Measurements from ENCODE around the gene RAMP3. TPM values are rescaled to one million over a fixed set of nuclear protein-coding genes. Genes with fewer than 3 reads are reported as not detected.

The RAMP3 gene
- total and polyA plus RNA-seq, 2 donors (not counting 1 experiment from before 2014, with no cell fraction given), result not detected

DNA sequence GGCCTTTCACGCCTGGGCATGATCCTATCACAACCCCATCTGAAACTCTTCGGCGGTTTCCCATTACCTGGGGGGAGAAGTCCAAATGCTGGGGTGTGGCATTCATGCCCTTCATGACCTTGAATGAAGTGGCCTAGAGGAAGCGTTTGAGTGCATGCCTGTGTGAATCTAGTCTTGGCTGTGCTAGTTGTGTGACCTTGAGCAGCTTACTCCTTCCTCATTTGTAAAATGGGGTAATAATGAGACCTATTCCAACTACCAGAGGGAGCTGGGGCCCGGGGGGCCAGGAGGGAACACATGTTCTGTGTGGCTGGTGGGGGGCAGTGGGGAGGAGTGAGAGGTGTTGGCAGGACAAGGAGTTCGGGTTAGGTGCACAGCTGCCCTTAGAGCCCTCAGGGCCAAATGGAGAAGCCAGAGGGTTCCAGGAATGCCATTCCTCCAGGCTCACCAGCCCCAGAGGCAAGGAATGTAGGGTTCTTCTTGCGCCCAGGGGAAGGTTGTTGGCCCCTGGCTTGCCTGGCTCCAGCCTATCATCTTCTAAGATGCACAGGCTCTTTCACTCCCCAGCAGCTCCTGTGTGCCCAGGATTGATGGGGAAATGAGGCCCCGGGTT is 24.8 kb upstream of the RAMP3 start:
- H3K4me2 ChIP-seq (replicated peaks; ENCODE audit: low read depth, low read length, poor library complexity, severe bottlenecking), result no peak overlapping the region
- ATAC-seq (ENCODE audit: low read depth) (no peak), DNase-seq (no peak)
- H3K4me1 ChIP-seq (ENCODE audit: control insufficient read depth in 2 of 2, insufficient read depth in 2 of 2, low read length in 2 of 2), result peaks cover 0 to 4% of the 10 kb centered on the region in 2 donors
- H3K36me3 ChIP-seq (replicated peaks in 1 of 2; ENCODE audit: control extremely low read depth in 1 of 2, control insufficient read depth in 1 of 2, extremely low read depth in 1 of 2, insufficient read depth in 2 of 2, low read length in 1 of 2), result no peaks in the 10 kb centered on the region
- peaks cover 0 to 3% (median 0%) of the 10 kb centered on the region in 4 experiments for H3K27me3 ChIP-seq (replicated peaks in 1 of 4; ENCODE audit: control extremely low read depth in 1 of 4, control insufficient read depth in 3 of 4, insufficient read depth in 4 of 4, low read length in 3 of 4)
- intact Hi-C loops (cut with micrococcal nuclease), result no loop called here
- WGBS (ENCODE audit: insufficient coverage), result 94% methylated on average over 5 of the region's 8 CpGs
- no peaks in the 10 kb centered on the region for H3K9me3 ChIP-seq (ENCODE audit: control extremely low read depth in 1 of 3, control insufficient read depth in 2 of 3, insufficient read depth in 1 of 3, low read length in 2 of 3)
- peaks cover 7% of the 10 kb centered on the region for H3K4me1 Mint-ChIP-seq
- H4K20me1 ChIP-seq (ENCODE audit: control insufficient read depth, insufficient read depth, low read length, poor library complexity, severe bottlenecking), result no peaks in the 10 kb centered on the region
- no peak overlapping the region for H3K4me3 Mint-ChIP-seq
- H2AFZ ChIP-seq (ENCODE audit: insufficient read depth, low read depth, low read length, poor library complexity, severe bottlenecking), result no peak overlapping the region
- no peaks in the 10 kb centered on the region for H3K27me3 Mint-ChIP-seq
- H3K9ac ChIP-seq (ENCODE audit: low read length), result no peak overlapping the region
- POLR2A ChIA-PET, result no interaction called here
- no peaks in the 10 kb centered on the region for H3K9me3 Mint-ChIP-seq (ENCODE audit: insufficient read depth)
- no peak overlapping the region for H3K27ac Mint-ChIP-seq
- H3K79me2 ChIP-seq (ENCODE audit: control insufficient read depth, insufficient read depth, low read length), result no peaks in the 10 kb centered on the region
- CTCF ChIA-PET, result interaction anchor here (5.9 to 6.7 kb wide), 2 partner anchors 159 to 275 kb away, joined by 125 to 189 read pairs; no protein-coding TSS in a partner anchor
- H3K27ac ChIP-seq (ENCODE audit: low read length in 2 of 2), result no peak overlapping the region
- no peak overlapping the region for H3K4me3 ChIP-seq (ENCODE audit: control extremely low read depth in 1 of 5, extremely low read depth in 1 of 5, insufficient read depth in 1 of 5, low read depth in 2 of 5, low read length in 4 of 5)
- TF ChIP-seq EZH2 (IDR thresholded peaks at IDR 0.05; ENCODE audit: borderline replicate concordance, insufficient read depth, low read depth, low read length, poor library complexity, severe bottlenecking), result no peak
- TF ChIP-seq, protein P1, sequence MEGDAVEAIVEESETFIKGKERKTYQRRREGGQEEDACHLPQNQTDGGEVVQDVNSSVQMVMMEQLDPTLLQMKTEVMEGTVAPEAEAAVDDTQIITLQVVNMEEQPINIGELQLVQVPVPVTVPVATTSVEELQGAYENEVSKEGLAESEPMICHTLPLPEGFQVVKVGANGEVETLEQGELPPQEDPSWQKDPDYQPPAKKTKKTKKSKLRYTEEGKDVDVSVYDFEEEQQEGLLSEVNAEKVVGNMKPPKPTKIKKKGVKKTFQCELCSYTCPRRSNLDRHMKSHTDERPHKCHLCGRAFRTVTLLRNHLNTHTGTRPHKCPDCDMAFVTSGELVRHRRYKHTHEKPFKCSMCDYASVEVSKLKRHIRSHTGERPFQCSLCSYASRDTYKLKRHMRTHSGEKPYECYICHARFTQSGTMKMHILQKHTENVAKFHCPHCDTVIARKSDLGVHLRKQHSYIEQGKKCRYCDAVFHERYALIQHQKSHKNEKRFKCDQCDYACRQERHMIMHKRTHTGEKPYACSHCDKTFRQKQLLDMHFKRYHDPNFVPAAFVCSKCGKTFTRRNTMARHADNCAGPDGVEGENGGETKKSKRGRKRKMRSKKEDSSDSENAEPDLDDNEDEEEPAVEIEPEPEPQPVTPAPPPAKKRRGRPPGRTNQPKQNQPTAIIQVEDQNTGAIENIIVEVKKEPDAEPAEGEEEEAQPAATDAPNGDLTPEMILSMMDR (IDR thresholded peaks at IDR 0.05), result no peak

DNA sequence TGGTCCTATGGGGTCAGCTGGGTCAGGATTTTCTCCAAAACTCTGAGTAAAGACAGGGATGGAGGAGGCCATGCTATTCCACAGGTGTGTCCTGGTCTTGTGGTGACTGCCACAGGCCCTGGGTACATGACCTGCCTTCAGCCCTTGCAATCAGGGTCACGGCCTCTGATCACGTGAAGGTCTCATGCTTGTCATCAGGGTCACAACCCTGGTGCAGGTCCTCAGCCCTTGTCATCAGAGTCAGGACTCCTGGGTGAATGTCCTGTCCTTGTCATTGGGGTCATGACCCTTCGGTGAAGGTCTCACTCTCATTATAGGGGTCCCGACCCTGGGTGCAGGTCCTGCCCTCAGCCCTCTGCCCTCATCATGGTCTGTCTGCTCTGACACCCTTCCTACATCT is 24.2 kb upstream of the RAMP3 start:
- H3K9ac ChIP-seq (ENCODE audit: low read length), result no peak overlapping the region
- no peaks in the 10 kb centered on the region for H3K36me3 ChIP-seq (replicated peaks in 1 of 2; ENCODE audit: control extremely low read depth in 1 of 2, control insufficient read depth in 1 of 2, extremely low read depth in 1 of 2, insufficient read depth in 2 of 2, low read length in 1 of 2)
- intact Hi-C loops (cut with micrococcal nuclease), result no loop called here

More for the DNA sequence above, 24.2 kb upstream of the RAMP3 start:
- H4K20me1 ChIP-seq (ENCODE audit: control insufficient read depth, insufficient read depth, low read length, poor library complexity, severe bottlenecking), result no peaks in the 10 kb centered on the region
- ATAC-seq (ENCODE audit: low read depth) (no peak), DNase-seq (no peak)
- no peak overlapping the region for H3K27ac ChIP-seq (ENCODE audit: low read length in 2 of 2)
- no peaks in the 10 kb centered on the region for H3K9me3 ChIP-seq (ENCODE audit: control extremely low read depth in 1 of 3, control insufficient read depth in 2 of 3, insufficient read depth in 1 of 3, low read length in 2 of 3)
- peaks cover 0 to 3% (median 0%) of the 10 kb centered on the region in 4 experiments for H3K27me3 ChIP-seq (replicated peaks in 1 of 4; ENCODE audit: control extremely low read depth in 1 of 4, control insufficient read depth in 3 of 4, insufficient read depth in 4 of 4, low read length in 3 of 4)
- Mint-ChIP-seq H3K4me1 (peaks cover 7% of the 10 kb centered on the region), H3K27me3 (no peaks in the 10 kb centered on the region), H3K4me3 (no peak overlapping the region), H3K9me3 (ENCODE audit: insufficient read depth) (no peaks in the 10 kb centered on the region), H3K27ac (no peak overlapping the region)
- CTCF ChIA-PET, result interaction anchor here (5.9 to 6.7 kb wide), 2 partner anchors 160 to 275 kb away, joined by 125 to 189 read pairs; no protein-coding TSS in a partner anchor
- peaks cover 0 to 8% of the 10 kb centered on the region in 2 donors for H3K4me1 ChIP-seq (ENCODE audit: control insufficient read depth in 2 of 2, insufficient read depth in 2 of 2, low read length in 2 of 2)
- H3K4me2 ChIP-seq (replicated peaks; ENCODE audit: low read depth, low read length, poor library complexity, severe bottlenecking), result no peak overlapping the region
- POLR2A ChIA-PET, result no interaction called here
- 100% methylated on average over 4 of the region's 4 CpGs for WGBS (ENCODE audit: insufficient coverage)
- TF ChIP-seq EZH2 (IDR thresholded peaks at IDR 0.05; ENCODE audit: borderline replicate concordance, insufficient read depth, low read depth, low read length, poor library complexity, severe bottlenecking), result no peak
- TF ChIP-seq, protein P1 (IDR thresholded peaks at IDR 0.05), result no peak
- H3K79me2 ChIP-seq (ENCODE audit: control insufficient read depth, insufficient read depth, low read length), result no peaks in the 10 kb centered on the region
- H3K4me3 ChIP-seq (ENCODE audit: control extremely low read depth in 1 of 5, extremely low read depth in 1 of 5, insufficient read depth in 1 of 5, low read depth in 2 of 5, low read length in 4 of 5), result no peak overlapping the region
- H2AFZ ChIP-seq (ENCODE audit: insufficient read depth, low read depth, low read length, poor library complexity, severe bottlenecking), result no peak overlapping the region

Data from B cell (primary cell).